ENCODE data around the gene TARDBP. TPM values are rescaled to one million over a fixed set of nuclear protein-coding genes. Genes with fewer than 3 reads are reported as not detected.
"Not testable (repeated sequence)": the region's sequence is repeated elsewhere in the genome, so short reads cannot be mapped to it uniquely, and the experiment has no call there.

TARDBP gene
- total RNA-seq, 3 donors from 2014 or later = 196 to 208 (median 201) TPM

DNA sequence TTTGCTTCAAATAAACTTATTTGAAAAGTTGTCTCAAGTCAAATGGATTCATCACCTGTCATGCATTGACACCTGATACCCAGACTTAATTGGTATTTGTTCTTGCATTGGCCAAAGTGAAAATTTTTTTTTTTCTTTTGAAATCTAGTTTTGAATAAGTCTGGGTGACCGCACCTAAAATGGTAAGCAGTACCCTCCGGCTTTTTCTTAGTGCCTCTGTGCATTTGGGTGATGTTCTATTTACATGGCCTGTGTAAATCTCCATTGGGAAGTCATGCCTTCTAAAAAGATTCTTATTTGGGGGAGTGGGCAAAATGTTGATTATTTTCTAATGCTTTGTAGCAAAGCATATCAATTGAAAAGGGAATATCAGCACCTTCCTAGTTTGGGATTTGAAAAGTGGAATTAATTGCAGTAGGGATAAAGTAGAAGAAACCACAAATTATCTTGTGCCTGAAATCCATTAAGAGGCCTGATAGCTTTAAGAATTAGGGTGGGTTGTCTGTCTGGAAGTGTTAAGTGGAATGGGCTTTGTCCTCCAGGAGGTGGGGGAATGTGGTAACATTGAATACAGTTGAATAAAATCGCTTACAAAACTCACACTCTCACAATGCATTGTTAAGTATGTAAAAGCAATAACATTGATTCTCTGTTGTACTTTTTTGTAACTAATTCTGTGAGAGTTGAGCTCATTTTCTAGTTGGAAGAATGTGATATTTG lies 11.9 kb downstream of the TARDBP start:
- no peak for ATAC-seq
- peaks cover 43% of the 10 kb centered on the region for H3K36me3 Mint-ChIP-seq (ENCODE audit: insufficient read depth)
- no peak for DNase-seq
- H3K9me3 Mint-ChIP-seq = no peaks in the 10 kb centered on the region
- H3K4me3 Mint-ChIP-seq = no peak overlapping the region
- no peaks in the 10 kb centered on the region for H3K27me3 Mint-ChIP-seq (ENCODE audit: low read depth)
- peaks cover 23% of the 10 kb centered on the region for H3K4me1 Mint-ChIP-seq (ENCODE audit: low read depth)

GRCh38 chr1:11024874-11025203 lies 12.4 kb downstream of the TARDBP start:
- ATAC-seq = no peak

DNA sequence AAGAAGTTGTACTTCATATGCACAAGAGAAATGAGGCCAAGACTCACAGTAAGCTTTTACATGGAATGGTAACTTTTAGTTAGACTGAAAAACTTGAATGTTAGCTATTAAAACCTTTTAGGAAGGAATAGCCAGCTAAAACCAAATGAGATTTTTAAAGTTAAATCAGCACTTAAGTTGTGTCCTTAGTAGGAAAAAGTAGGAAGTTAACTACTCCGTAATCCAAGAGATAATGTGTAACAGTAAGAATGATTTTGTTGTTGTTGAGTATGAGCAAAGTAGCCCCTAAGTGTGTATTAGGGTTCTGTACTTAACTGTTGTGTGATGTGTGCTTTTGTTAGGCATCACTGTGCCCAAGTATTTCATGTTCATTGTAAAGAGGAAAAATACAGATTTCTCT lies 13.2 kb downstream of the TARDBP start:
- H3K9me3 Mint-ChIP-seq = no peaks in the 10 kb centered on the region
- no peak for DNase-seq
- H3K27me3 Mint-ChIP-seq (ENCODE audit: low read depth) = no peaks in the 10 kb centered on the region
- ATAC-seq = no peak
- H3K36me3 Mint-ChIP-seq (ENCODE audit: insufficient read depth) = peaks cover 45% of the 10 kb centered on the region
- peaks cover 23% of the 10 kb centered on the region for H3K4me1 Mint-ChIP-seq (ENCODE audit: low read depth)
- H3K4me3 Mint-ChIP-seq = no peak overlapping the region

More at GRCh38 chr1:11024874-11025203, 12.4 kb downstream of the TARDBP start:
- no peak for DNase-seq
- no peak overlapping the region for H3K4me3 Mint-ChIP-seq
- H3K27me3 Mint-ChIP-seq (ENCODE audit: low read depth) = no peaks in the 10 kb centered on the region
- no peaks in the 10 kb centered on the region for H3K9me3 Mint-ChIP-seq
- peaks cover 23% of the 10 kb centered on the region for H3K4me1 Mint-ChIP-seq (ENCODE audit: low read depth)
- peaks cover 43% of the 10 kb centered on the region for H3K36me3 Mint-ChIP-seq (ENCODE audit: insufficient read depth)

GRCh38 chr1:11026052-11026451 lies 13.6 kb downstream of the TARDBP start:
- H3K4me1 Mint-ChIP-seq (ENCODE audit: low read depth) = peaks cover 23% of the 10 kb centered on the region
- H3K27me3 Mint-ChIP-seq (ENCODE audit: low read depth) = no peaks in the 10 kb centered on the region
- H3K36me3 Mint-ChIP-seq (ENCODE audit: insufficient read depth) = peaks cover 45% of the 10 kb centered on the region
- no peaks in the 10 kb centered on the region for H3K9me3 Mint-ChIP-seq
- ATAC-seq (no peak), DNase-seq (no peak)
- no peak overlapping the region for H3K4me3 Mint-ChIP-seq

- DNase-seq (no peak), ATAC-seq (no peak)
- H3K9me3 Mint-ChIP-seq = no peaks in the 10 kb centered on the region
- peaks cover 39% of the 10 kb centered on the region for H3K36me3 Mint-ChIP-seq (ENCODE audit: insufficient read depth)
- no peak overlapping the region for H3K4me3 Mint-ChIP-seq
- no peaks in the 10 kb centered on the region for H3K27me3 Mint-ChIP-seq (ENCODE audit: low read depth)
- H3K4me1 Mint-ChIP-seq (ENCODE audit: low read depth) = peaks cover 22% of the 10 kb centered on the region
These were observed 14.4 kb downstream of the TARDBP start for GRCh38 chr1:11026903-11027302.

- H3K27me3 Mint-ChIP-seq (ENCODE audit: low read depth) = no peaks in the 10 kb centered on the region
- peaks cover 34% of the 10 kb centered on the region for H3K36me3 Mint-ChIP-seq (ENCODE audit: insufficient read depth)
- peaks cover 19% of the 10 kb centered on the region for H3K4me1 Mint-ChIP-seq (ENCODE audit: low read depth)
- H3K4me3 Mint-ChIP-seq = no peak overlapping the region
- DNase-seq = no peak
- no peaks in the 10 kb centered on the region for H3K9me3 Mint-ChIP-seq
- ATAC-seq = no peak
These were observed 14.9 kb downstream of the TARDBP start for GRCh38 chr1:11027316-11027715.

GRCh38 chr1:11028018-11028417 lies 15.6 kb downstream of the TARDBP start:
- H3K4me1 Mint-ChIP-seq (ENCODE audit: low read depth) = peaks cover 17% of the 10 kb centered on the region
- H3K9me3 Mint-ChIP-seq = no peaks in the 10 kb centered on the region
- DNase-seq = no peak
- peaks cover 30% of the 10 kb centered on the region for H3K36me3 Mint-ChIP-seq (ENCODE audit: insufficient read depth)
- no peaks in the 10 kb centered on the region for H3K27me3 Mint-ChIP-seq (ENCODE audit: low read depth)
- H3K4me3 Mint-ChIP-seq = no peak overlapping the region
- ATAC-seq = no peak

- DNase-seq (no peak), ATAC-seq (no peak)
- Mint-ChIP-seq H3K9me3 (no peaks in the 10 kb centered on the region), H3K4me3 (no peak overlapping the region), H3K4me1 (ENCODE audit: low read depth) (peaks cover 3% of the 10 kb centered on the region), H3K27me3 (ENCODE audit: low read depth) (no peaks in the 10 kb centered on the region), H3K36me3 (ENCODE audit: insufficient read depth) (peaks cover 12% of the 10 kb centered on the region)
These were observed 18.4 kb downstream of the TARDBP start for GRCh38 chr1:11030865-11031264.

DNA sequence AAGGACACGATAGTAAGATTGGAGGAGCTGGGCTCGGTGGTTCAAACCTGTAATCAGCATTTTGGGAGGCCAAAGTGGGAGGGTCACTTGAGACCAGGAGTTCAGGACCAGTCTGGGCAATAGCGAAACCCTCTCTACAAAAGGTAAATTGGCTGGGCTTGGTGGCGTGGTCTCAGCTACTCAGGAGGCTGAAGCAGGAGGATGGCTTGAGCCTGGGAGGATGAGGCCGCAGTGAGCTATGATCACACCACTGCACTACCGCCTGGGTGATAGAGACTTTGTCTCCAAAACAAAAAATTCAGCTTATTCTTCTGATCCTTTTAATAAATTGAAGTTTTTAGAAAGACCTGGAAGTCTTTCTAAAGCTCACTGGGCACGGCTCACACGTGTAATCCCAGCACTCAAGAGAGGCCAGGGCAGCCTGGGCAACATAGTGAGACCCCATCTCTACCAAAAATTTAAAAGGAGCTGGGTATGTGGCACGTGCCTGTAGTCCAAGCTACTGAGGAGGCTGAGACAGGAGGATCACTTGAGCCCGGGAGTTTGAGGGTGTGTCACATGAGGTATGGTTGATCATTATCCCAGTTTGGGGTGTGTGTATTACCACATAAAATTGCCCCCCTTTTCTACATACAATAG lies 19.3 kb downstream of the TARDBP start:
- Mint-ChIP-seq H3K27me3 (ENCODE audit: low read depth) (no peaks in the 10 kb centered on the region), H3K4me3 (no peak overlapping the region), H3K36me3 (ENCODE audit: insufficient read depth) (peaks cover 9% of the 10 kb centered on the region), H3K4me1 (ENCODE audit: low read depth) (peaks cover 2% of the 10 kb centered on the region), H3K9me3 (no peaks in the 10 kb centered on the region)
- DNase-seq = no peak
- peak; percentile 7 to 18 for ATAC-seq

DNA sequence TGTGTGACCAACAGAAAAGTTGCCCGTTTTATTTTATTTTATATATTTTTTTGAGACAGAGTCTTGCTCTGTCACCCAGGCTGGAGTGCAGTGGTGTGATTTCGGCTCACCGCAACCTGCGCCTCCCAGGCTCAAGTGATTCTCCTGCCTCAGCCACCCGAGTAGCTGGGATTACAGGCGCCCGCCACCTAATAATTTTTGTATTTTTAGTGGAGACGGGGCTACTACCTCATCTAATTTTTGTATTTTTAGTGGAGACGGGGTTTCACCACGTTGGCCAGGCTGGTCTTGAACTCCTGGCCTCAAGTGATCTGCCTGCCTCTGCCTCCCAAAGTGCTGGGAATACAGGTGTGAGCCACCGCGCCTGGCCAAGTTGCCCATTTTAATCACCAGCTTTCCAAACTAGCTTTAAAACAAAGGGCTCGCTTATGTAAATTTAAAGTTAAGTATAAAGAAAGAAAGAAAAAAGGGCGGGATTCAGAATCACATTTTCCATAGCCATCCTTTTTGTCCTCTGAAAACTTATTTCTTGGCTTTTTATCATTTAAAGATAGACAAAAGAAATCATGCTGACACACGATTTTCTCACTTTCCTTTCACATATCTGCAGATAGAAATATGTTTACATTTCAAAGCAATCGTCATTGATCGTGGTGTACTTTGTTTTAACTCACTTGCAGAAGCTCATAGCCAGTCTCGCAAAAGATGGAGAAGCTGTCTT lies 24.7 kb downstream of the TARDBP start:
- H3K9me3 Mint-ChIP-seq; H3K4me3 Mint-ChIP-seq; DNase-seq; H3K4me1 Mint-ChIP-seq (ENCODE audit: low read depth); H3K27me3 Mint-ChIP-seq (ENCODE audit: low read depth); H3K36me3 Mint-ChIP-seq (ENCODE audit: insufficient read depth); ATAC-seq: not testable (repeated sequence)

GRCh38 chr1:11037740-11038182 lies 25.3 kb downstream of the TARDBP start:
- ATAC-seq = peak; percentile 99
- Mint-ChIP-seq H3K4me1 (ENCODE audit: low read depth) (peaks cover 4% of the 10 kb centered on the region), H3K36me3 (ENCODE audit: insufficient read depth) (no peaks in the 10 kb centered on the region), H3K27me3 (ENCODE audit: low read depth) (no peaks in the 10 kb centered on the region), H3K9me3 (no peaks in the 10 kb centered on the region), H3K4me3 (no peak overlapping the region)
- DNase-seq = peak; percentile 90

GRCh38 chr1:11039351-11040104 lies 27.1 kb downstream of the TARDBP start:
- no peaks in the 10 kb centered on the region for H3K36me3 Mint-ChIP-seq (ENCODE audit: insufficient read depth)
- no peaks in the 10 kb centered on the region for H3K27me3 Mint-ChIP-seq (ENCODE audit: low read depth)
- H3K4me1 Mint-ChIP-seq (ENCODE audit: low read depth) = peaks cover 4% of the 10 kb centered on the region
- H3K4me3 Mint-ChIP-seq = no peak overlapping the region
- no peak for ATAC-seq
- DNase-seq = no peak
- H3K9me3 Mint-ChIP-seq = no peaks in the 10 kb centered on the region

- not testable (repeated sequence) for H3K4me3 Mint-ChIP-seq; ATAC-seq; H3K4me1 Mint-ChIP-seq (ENCODE audit: low read depth); H3K9me3 Mint-ChIP-seq; H3K27me3 Mint-ChIP-seq (ENCODE audit: low read depth); H3K36me3 Mint-ChIP-seq (ENCODE audit: insufficient read depth); DNase-seq
These were observed 27.6 kb downstream of the TARDBP start for GRCh38 chr1:11040105-11040429.

DNA sequence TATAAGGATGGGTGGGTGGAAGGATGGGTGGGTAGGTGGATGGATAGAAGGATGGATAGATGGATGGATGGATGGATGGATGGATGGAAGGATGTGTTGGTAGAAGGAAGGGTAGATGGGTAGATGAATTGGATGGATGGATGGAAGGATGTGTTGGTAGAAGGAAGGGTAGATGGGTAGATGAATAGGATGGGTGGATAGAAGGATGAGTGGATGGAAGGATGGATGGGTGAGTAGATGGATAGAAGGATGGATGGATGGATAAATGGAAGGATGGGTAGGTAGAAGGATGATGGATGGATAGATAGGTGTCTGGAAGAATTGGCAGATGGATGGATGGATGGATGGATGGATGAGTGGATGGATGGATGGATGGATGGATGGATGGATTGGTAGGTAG lies 28.6 kb downstream of the TARDBP start:
- Mint-ChIP-seq H3K4me3 (no peak overlapping the region), H3K9me3 (no peaks in the 10 kb centered on the region)
- no peak for ATAC-seq

More for the DNA sequence above, 28.6 kb downstream of the TARDBP start:
- DNase-seq = no peak
- no peaks in the 10 kb centered on the region for H3K36me3 Mint-ChIP-seq (ENCODE audit: insufficient read depth)
- peaks cover 4% of the 10 kb centered on the region for H3K4me1 Mint-ChIP-seq (ENCODE audit: low read depth)
- H3K27me3 Mint-ChIP-seq (ENCODE audit: low read depth) = no peaks in the 10 kb centered on the region

Data from activated T-cell treated with anti-CD3 and anti-CD28 coated beads, Interleukin-2, amount 50 U/mL, for 4 hours (primary cell).